ENCODE results near the gene UGT3A1. TPM values are rescaled to one million over a fixed set of nuclear protein-coding genes. Genes with fewer than 3 reads are reported as not detected.

The UGT3A1 gene
- total RNA-seq, 1 experiment from 2014 or later: not detected

GRCh38 chr5:35908228-35908627 lies 83.0 kb downstream of the UGT3A1 start:
- BruUV-seq (replicated peaks): no TSS peak
- intact Hi-C loops (cut with micrococcal nuclease; ENCODE audit: unreplicated experiment): no loop called here
- TF ChIP-seq CTCF (IDR thresholded peaks at IDR 0.05; ENCODE audit: unreplicated experiment): no peak
- Mint-ChIP-seq H3K4me3 (ENCODE audit: low read depth, unreplicated experiment) (no peak overlapping the region), H3K9me3 (ENCODE audit: low read depth, unreplicated experiment) (peaks cover 12% of the 10 kb centered on the region), H3K36me3 (ENCODE audit: insufficient read depth, unreplicated experiment) (no peaks in the 10 kb centered on the region), H3K4me1 (ENCODE audit: low read depth, unreplicated experiment) (no peaks in the 10 kb centered on the region), H3K27me3 (ENCODE audit: unreplicated experiment) (no peaks in the 10 kb centered on the region), H3K27ac (ENCODE audit: unreplicated experiment) (no peak overlapping the region)
- no peak for DNase-seq
- CTCF ChIA-PET: no interaction called here

- TF ChIP-seq CTCF (IDR thresholded peaks at IDR 0.05; ENCODE audit: unreplicated experiment): no peak
- H3K4me1 Mint-ChIP-seq (ENCODE audit: low read depth, unreplicated experiment): no peaks in the 10 kb centered on the region
- no peaks in the 10 kb centered on the region for H3K36me3 Mint-ChIP-seq (ENCODE audit: insufficient read depth, unreplicated experiment)
- H3K27me3 Mint-ChIP-seq (ENCODE audit: unreplicated experiment): no peaks in the 10 kb centered on the region
- no peaks in the 10 kb centered on the region for H3K9me3 Mint-ChIP-seq (ENCODE audit: low read depth, unreplicated experiment)
- CTCF ChIA-PET: no interaction called here
- H3K4me3 Mint-ChIP-seq (ENCODE audit: low read depth, unreplicated experiment): no peak overlapping the region
- no TSS peak for BruUV-seq (replicated peaks)
- intact Hi-C loops (cut with micrococcal nuclease; ENCODE audit: unreplicated experiment): no loop called here
- DNase-seq: no peak
- H3K27ac Mint-ChIP-seq (ENCODE audit: unreplicated experiment): no peak overlapping the region
These were observed 86.6 kb downstream of the UGT3A1 start for GRCh38 chr5:35904443-35905132.

GRCh38 chr5:35903631-35904203 lies 87.5 kb downstream of the UGT3A1 start:
- H3K4me3 Mint-ChIP-seq (ENCODE audit: low read depth, unreplicated experiment): no peak overlapping the region
- no peak for DNase-seq
- peaks cover under 1% of the 10 kb centered on the region for H3K9me3 Mint-ChIP-seq (ENCODE audit: low read depth, unreplicated experiment)
- BruUV-seq (replicated peaks): no TSS peak
- no peaks in the 10 kb centered on the region for H3K27me3 Mint-ChIP-seq (ENCODE audit: unreplicated experiment)
- no peaks in the 10 kb centered on the region for H3K4me1 Mint-ChIP-seq (ENCODE audit: low read depth, unreplicated experiment)
- intact Hi-C loops (cut with micrococcal nuclease; ENCODE audit: unreplicated experiment): no loop called here
- no peaks in the 10 kb centered on the region for H3K36me3 Mint-ChIP-seq (ENCODE audit: insufficient read depth, unreplicated experiment)
- no peak for TF ChIP-seq CTCF (IDR thresholded peaks at IDR 0.05; ENCODE audit: unreplicated experiment)
- CTCF ChIA-PET: no interaction called here
- no peak overlapping the region for H3K27ac Mint-ChIP-seq (ENCODE audit: unreplicated experiment)

- Mint-ChIP-seq H3K36me3 (ENCODE audit: insufficient read depth, unreplicated experiment) (no peaks in the 10 kb centered on the region), H3K4me3 (ENCODE audit: low read depth, unreplicated experiment) (no peak overlapping the region), H3K4me1 (ENCODE audit: low read depth, unreplicated experiment) (no peaks in the 10 kb centered on the region), H3K9me3 (ENCODE audit: low read depth, unreplicated experiment) (peaks cover 2% of the 10 kb centered on the region), H3K27me3 (ENCODE audit: unreplicated experiment) (no peaks in the 10 kb centered on the region), H3K27ac (ENCODE audit: unreplicated experiment) (no peak overlapping the region)
- BruUV-seq (replicated peaks): no TSS peak
- CTCF ChIA-PET: no interaction called here
- no peak for TF ChIP-seq CTCF (IDR thresholded peaks at IDR 0.05; ENCODE audit: unreplicated experiment)
- intact Hi-C loops (cut with micrococcal nuclease; ENCODE audit: unreplicated experiment): no loop called here
- no peak for DNase-seq
These were observed 89.0 kb downstream of the UGT3A1 start for GRCh38 chr5:35902046-35902672.

Other genes starting within 250 kb of the UGT3A1 start
- gene IL7R, start 134.5 kb downstream of the UGT3A1 start, total RNA-seq (2022): 0.19 and 0.20 TPM in 2 replicates
- not detected in 2 replicates for gene CAPSL, start 52.8 kb downstream of the UGT3A1 start, total RNA-seq (2022)
- gene UGT3A2, start 75.5 kb upstream of the UGT3A1 start, total RNA-seq (2022): not detected in 2 replicates
- 12.1 and 13.8 TPM in 2 replicates for gene LMBRD2, start 160.5 kb upstream of the UGT3A1 start, total RNA-seq (2022)
- gene SKP2, start 160.7 kb upstream of the UGT3A1 start, total RNA-seq (2022): 23.7 and 26.1 TPM in 2 replicates

All from Calu3 (cell line).